ENCODE results near the gene PRR20G.

The PRR20G gene

GRCh38 chr3:127277561-127277960, 10.3 kb downstream of the PRR20G start:
- no peak for DNase-seq (ENCODE audit: low read depth)
- TF ChIP-seq CTCF (IDR thresholded peaks at IDR 0.05; ENCODE audit: control insufficient read depth, insufficient read depth, low read depth, low read length, missing control alignments) = no peak
- no peak overlapping the region for H3K4me3 ChIP-seq (ENCODE audit: control insufficient read depth, low read depth, low read length)

GRCh38 chr3:127276995-127277394, 10.9 kb downstream of the PRR20G start:
- DNase-seq (ENCODE audit: low read depth) = no peak
- no peak for TF ChIP-seq CTCF (IDR thresholded peaks at IDR 0.05; ENCODE audit: control insufficient read depth, insufficient read depth, low read depth, low read length, missing control alignments)
- no peak overlapping the region for H3K4me3 ChIP-seq (ENCODE audit: control insufficient read depth, low read depth, low read length)

- no peak for DNase-seq (ENCODE audit: low read depth)
- no peak for TF ChIP-seq CTCF (IDR thresholded peaks at IDR 0.05; ENCODE audit: control insufficient read depth, insufficient read depth, low read depth, low read length, missing control alignments)
- no peak overlapping the region for H3K4me3 ChIP-seq (ENCODE audit: control insufficient read depth, low read depth, low read length)
These were observed 11.4 kb downstream of the PRR20G start for GRCh38 chr3:127276396-127276795.

GRCh38 chr3:127275287-127275781, 12.5 kb downstream of the PRR20G start:
- H3K4me3 ChIP-seq (ENCODE audit: control insufficient read depth, low read depth, low read length) = no peak overlapping the region
- DNase-seq (ENCODE audit: low read depth) = peak; percentile 46
- TF ChIP-seq CTCF (IDR thresholded peaks at IDR 0.05; ENCODE audit: control insufficient read depth, insufficient read depth, low read depth, low read length, missing control alignments) = no peak

- no peak for DNase-seq (ENCODE audit: low read depth)
These were observed 13.6 kb downstream of the PRR20G start for GRCh38 chr3:127274200-127274760.

GRCh38 chr3:127273206-127273605, 14.6 kb downstream of the PRR20G start:
- no peak for DNase-seq (ENCODE audit: low read depth)
- no peak overlapping the region for H3K4me3 ChIP-seq (ENCODE audit: control insufficient read depth, low read depth, low read length)
- no peak for TF ChIP-seq CTCF (IDR thresholded peaks at IDR 0.05; ENCODE audit: control insufficient read depth, insufficient read depth, low read depth, low read length, missing control alignments)

More at GRCh38 chr3:127274200-127274760, 13.6 kb downstream of the PRR20G start:
- TF ChIP-seq CTCF (IDR thresholded peaks at IDR 0.05; ENCODE audit: control insufficient read depth, insufficient read depth, low read depth, low read length, missing control alignments) = no peak
- H3K4me3 ChIP-seq (ENCODE audit: control insufficient read depth, low read depth, low read length) = no peak overlapping the region
